ENCODE results near the gene MYRIP.

- TF ChIP-seq POLR2A (IDR thresholded peaks at IDR 0.05): no peak
- TF ChIP-seq, protein P1, sequence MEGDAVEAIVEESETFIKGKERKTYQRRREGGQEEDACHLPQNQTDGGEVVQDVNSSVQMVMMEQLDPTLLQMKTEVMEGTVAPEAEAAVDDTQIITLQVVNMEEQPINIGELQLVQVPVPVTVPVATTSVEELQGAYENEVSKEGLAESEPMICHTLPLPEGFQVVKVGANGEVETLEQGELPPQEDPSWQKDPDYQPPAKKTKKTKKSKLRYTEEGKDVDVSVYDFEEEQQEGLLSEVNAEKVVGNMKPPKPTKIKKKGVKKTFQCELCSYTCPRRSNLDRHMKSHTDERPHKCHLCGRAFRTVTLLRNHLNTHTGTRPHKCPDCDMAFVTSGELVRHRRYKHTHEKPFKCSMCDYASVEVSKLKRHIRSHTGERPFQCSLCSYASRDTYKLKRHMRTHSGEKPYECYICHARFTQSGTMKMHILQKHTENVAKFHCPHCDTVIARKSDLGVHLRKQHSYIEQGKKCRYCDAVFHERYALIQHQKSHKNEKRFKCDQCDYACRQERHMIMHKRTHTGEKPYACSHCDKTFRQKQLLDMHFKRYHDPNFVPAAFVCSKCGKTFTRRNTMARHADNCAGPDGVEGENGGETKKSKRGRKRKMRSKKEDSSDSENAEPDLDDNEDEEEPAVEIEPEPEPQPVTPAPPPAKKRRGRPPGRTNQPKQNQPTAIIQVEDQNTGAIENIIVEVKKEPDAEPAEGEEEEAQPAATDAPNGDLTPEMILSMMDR (IDR thresholded peaks at IDR 0.05): no peak
Measured at GRCh38 chr3:40022297-40022827, 213.0 kb downstream of the MYRIP start.
